ENCODE results near the gene IFNA10.
"Not testable (repeated sequence)": the region's sequence is repeated elsewhere in the genome, so short reads cannot be mapped to it uniquely, and the experiment has no call there.

IFNA10 gene

DNA sequence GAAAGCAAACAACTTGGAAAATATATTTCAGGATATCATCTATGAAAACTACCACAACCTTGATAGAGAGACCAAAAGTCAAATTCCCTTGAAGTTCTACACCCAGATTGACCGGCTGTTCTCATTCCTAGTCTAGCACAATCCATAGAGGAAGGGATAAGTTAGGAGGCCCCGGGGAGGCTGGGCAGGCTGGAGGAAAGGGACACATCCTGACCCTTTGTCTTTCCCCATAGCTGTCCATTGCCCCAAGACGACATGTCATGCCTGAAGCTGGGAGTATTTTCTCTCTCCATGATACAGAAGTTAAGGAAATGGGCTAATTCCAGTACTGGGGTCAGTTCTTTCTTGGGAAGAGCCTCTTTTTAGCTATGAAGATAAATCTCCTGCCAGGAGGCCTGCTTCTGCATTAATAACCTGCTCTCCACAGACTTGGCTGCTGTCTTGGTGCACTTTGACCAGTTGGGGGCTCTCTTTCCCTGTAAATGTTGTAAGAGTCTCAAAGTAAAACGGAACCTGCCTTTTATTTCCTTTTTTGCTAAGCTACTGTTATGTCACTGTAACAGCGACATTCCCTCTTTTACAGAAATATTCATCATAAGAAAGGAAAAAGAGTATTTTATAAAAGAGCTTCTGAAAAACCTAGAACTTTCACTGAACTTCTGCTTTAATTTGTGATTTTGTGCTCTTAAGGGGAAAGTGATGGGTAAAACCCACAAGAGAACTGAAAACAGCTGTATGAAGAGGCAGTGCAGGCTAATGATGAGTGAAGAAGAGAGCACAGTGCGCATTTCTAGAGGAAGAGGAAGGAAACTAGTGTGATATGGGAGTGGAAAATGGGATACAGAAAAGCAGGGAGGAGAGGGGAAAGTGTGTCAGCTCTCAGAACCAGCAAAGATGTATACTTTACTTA, 11.8 kb downstream of the IFNA10 start:
- peak; percentile 54 for TF ChIP-seq RAD21 (IDR thresholded peaks at IDR 0.05; ENCODE audit: low read depth)

DNA sequence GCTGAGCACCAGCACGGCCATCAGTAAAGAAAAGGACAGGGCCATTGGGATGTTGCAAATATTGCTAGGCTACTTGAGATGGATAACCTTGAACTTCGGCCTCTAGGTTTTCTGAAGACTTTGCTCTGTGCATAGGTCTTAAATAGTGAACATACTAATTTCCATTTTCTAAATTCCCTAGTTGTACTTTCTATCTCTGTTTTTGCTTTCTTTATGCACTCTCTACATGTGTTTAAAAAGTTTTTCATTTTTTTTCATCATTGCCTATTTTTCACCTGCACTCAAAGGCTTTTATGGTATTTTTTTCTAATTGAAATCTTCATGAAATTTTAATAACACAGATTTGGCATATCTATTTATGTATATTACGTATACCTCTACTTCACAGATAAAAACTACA, 19.5 kb downstream of the IFNA10 start, which contains the start of gene IFNA4:
TSS of gene IFNA4 (minus strand) at position 101 of the 400 bp plus-strand sequence. CDS start at position 45, 56 bp downstream.
- TF ChIP-seq, protein P1, sequence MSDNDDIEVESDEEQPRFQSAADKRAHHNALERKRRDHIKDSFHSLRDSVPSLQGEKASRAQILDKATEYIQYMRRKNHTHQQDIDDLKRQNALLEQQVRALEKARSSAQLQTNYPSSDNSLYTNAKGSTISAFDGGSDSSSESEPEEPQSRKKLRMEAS (IDR thresholded peaks at IDR 0.05), result not testable (repeated sequence)
- not testable (repeated sequence) for TF ChIP-seq ZBTB7A (IDR thresholded peaks at IDR 0.05; ENCODE audit: low read depth); TEAD4 (IDR thresholded peaks at IDR 0.05)

DNA sequence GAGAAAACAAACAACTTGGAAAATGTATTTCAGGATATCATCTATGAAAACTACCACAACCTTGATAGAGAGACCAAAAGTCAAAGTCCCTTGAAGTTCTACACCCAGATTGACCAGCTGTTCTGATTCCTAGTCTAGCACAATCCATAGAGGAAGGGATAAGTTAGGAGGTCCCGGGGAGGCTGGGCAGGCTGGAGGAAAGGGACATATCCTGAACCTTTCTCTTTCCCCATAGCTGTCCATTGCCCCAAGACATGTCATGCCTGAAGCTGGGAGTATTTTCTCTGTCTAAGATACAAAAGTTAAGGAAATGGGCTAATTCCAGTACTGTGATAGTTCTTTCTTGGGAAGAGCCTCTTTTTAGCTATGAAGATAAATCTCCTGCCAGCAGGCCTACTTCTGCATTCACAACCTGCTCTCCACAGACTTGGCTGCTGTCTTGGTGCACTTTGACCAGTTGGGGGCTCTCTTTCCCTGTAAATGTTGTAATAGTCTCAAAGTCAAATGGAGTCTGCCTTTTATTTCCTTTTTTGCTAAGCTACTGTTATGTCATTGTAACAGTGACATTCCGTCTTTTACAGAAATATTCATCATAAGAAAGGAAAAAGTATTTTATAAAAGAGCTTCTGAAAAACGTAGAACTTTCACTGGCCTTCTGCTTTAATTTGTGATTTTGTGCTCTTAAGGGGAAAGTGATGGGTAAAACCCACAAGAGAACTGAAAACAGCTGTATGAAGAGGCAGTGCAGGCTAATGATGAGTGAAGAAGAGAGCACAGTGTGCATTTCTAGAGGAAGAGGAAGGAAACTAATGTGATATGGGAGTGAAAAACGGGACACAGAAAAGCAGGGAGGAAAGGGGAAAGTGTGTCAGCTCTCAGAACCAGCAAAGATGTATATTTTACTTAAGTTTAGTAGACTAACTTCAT, 23.9 kb downstream of the IFNA10 start:
- TF ChIP-seq RAD21 (IDR thresholded peaks at IDR 0.05; ENCODE audit: low read depth), result peak; percentile 34; the same call in 1 of the 2 replicates

DNA sequence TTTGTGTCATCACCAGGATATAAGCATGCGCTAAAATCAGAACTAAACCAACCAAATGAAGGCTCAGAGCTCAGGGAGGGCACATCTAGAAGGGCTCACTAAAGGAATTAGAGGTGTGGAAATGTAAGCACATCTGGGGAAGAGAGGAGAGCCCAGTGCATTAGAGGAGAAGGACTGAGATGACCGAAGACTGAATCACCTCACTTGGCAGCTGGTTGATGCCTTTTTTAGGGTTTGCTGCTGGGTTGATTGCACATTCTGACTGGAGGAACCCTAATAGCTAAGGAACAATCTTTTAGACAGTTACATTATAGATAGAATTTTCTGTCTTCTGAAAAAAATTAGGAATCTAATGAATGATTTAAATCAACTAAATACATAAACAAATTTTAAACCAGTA, 32.3 kb downstream of the IFNA10 start:
- no peak for TF ChIP-seq TAF1 (IDR thresholded peaks at IDR 0.05; ENCODE audit: low read depth)
- TF ChIP-seq NFIC (IDR thresholded peaks at IDR 0.05), result no peak
- TF ChIP-seq EP300 (IDR thresholded peaks at IDR 0.05; ENCODE audit: borderline replicate concordance), result no peak
- TF ChIP-seq, protein P2, sequence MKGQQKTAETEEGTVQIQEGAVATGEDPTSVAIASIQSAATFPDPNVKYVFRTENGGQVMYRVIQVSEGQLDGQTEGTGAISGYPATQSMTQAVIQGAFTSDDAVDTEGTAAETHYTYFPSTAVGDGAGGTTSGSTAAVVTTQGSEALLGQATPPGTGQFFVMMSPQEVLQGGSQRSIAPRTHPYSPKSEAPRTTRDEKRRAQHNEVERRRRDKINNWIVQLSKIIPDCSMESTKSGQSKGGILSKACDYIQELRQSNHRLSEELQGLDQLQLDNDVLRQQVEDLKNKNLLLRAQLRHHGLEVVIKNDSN (IDR thresholded peaks at IDR 0.05), result no peak
- TF ChIP-seq CEBPB (IDR thresholded peaks at IDR 0.05), result no peak
- TF ChIP-seq, protein P1 (IDR thresholded peaks at IDR 0.05), result no peak
- no peak for TF ChIP-seq EGR1 (IDR thresholded peaks at IDR 0.05)

DNA sequence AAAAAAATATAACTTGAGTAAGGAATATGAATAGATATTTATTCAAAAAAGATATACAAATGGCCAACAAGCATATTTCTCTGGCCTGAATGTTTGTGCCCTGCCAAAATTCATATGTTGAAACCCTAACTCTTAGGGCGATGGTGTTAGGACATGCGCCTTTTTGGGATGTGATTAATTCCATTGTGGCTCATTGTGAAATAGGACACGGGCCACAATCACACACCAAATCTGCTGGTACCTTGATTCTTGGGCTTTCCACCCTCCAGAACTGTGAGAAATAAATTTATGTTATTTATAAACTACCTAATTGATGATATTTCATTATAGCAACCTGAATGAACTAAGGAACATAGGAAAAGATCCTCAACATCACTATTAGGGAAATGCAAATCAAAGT, 34.8 kb downstream of the IFNA10 start:
- no peak for TF ChIP-seq CEBPB (IDR thresholded peaks at IDR 0.05)
- TF ChIP-seq CREB1 (IDR thresholded peaks at IDR 0.05; ENCODE audit: low read depth), result no peak
- no peak for TF ChIP-seq EGR1 (IDR thresholded peaks at IDR 0.05)
- TF ChIP-seq, protein P2 (IDR thresholded peaks at IDR 0.05), result no peak
- no peak for TF ChIP-seq FOXM1 (IDR thresholded peaks at IDR 0.05; ENCODE audit: borderline replicate concordance, low read depth)

DNA sequence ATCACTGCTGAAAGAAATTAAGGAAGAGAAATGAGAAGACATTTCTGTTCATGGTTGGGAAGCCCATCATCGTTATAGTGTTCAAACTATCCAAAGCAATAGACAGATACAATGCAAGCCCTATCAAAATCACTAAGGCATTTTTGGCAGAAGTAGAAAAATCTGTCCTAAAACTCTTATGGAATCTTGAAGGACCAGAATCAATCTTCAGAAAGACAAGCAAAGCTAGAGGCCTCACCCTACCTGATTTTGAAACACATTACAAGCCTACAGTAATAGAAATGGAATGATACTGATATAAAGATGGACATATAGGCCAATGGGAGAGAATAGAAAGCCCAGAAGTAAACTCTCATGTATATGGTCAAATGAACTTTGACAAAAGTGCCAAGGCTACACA, 35.6 kb downstream of the IFNA10 start:
- TF ChIP-seq, protein P2 (IDR thresholded peaks at IDR 0.05), result no peak
- TF ChIP-seq RAD21 (IDR thresholded peaks at IDR 0.05; ENCODE audit: low read depth), result no peak
- TF ChIP-seq TCF12 (IDR thresholded peaks at IDR 0.05; ENCODE audit: low read depth), result no peak
- TF ChIP-seq NFIC (IDR thresholded peaks at IDR 0.05), result no peak
- TF ChIP-seq, protein P1 (IDR thresholded peaks at IDR 0.05), result no peak
- no peak for TF ChIP-seq CEBPB (IDR thresholded peaks at IDR 0.05)
- TF ChIP-seq ZBTB7A (IDR thresholded peaks at IDR 0.05; ENCODE audit: low read depth), result no peak
- no peak for TF ChIP-seq EP300 (IDR thresholded peaks at IDR 0.05; ENCODE audit: borderline replicate concordance)
- no peak for TF ChIP-seq EGR1 (IDR thresholded peaks at IDR 0.05)
- TF ChIP-seq CREB1 (IDR thresholded peaks at IDR 0.05; ENCODE audit: low read depth), result no peak
- no peak for TF ChIP-seq TEAD4 (IDR thresholded peaks at IDR 0.05)
- TF ChIP-seq FOXM1 (IDR thresholded peaks at IDR 0.05; ENCODE audit: borderline replicate concordance, low read depth), result no peak
- TF ChIP-seq, protein P3, sequence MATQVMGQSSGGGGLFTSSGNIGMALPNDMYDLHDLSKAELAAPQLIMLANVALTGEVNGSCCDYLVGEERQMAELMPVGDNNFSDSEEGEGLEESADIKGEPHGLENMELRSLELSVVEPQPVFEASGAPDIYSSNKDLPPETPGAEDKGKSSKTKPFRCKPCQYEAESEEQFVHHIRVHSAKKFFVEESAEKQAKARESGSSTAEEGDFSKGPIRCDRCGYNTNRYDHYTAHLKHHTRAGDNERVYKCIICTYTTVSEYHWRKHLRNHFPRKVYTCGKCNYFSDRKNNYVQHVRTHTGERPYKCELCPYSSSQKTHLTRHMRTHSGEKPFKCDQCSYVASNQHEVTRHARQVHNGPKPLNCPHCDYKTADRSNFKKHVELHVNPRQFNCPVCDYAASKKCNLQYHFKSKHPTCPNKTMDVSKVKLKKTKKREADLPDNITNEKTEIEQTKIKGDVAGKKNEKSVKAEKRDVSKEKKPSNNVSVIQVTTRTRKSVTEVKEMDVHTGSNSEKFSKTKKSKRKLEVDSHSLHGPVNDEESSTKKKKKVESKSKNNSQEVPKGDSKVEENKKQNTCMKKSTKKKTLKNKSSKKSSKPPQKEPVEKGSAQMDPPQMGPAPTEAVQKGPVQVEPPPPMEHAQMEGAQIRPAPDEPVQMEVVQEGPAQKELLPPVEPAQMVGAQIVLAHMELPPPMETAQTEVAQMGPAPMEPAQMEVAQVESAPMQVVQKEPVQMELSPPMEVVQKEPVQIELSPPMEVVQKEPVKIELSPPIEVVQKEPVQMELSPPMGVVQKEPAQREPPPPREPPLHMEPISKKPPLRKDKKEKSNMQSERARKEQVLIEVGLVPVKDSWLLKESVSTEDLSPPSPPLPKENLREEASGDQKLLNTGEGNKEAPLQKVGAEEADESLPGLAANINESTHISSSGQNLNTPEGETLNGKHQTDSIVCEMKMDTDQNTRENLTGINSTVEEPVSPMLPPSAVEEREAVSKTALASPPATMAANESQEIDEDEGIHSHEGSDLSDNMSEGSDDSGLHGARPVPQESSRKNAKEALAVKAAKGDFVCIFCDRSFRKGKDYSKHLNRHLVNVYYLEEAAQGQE (IDR thresholded peaks at IDR 0.05; ENCODE audit: low read depth), result no peak
- no peak for TF ChIP-seq YY1 (IDR thresholded peaks at IDR 0.05; ENCODE audit: low read depth)
- TF ChIP-seq TAF1 (IDR thresholded peaks at IDR 0.05; ENCODE audit: low read depth), result no peak

DNA sequence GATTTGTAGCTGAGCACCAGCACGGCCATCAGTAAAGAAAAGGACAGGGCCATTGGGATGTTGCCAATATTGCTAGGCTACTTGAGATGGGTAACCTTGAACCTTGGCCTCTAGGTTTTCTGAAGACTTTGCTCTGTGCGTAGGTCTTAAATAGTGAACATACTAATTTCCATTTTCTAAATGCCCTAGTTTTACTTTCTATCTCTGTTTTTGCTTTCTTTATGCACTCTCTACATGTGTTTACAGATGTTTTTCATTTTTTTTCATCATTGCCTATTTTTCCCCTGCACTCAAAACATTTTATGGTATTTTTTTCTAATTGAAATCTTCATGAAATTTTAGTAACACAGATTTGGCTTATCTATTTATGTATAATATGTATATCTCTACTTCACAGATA, 40.4 kb downstream of the IFNA10 start, which contains the start of gene IFNA21:
TSS of gene IFNA21 (minus strand) at position 101 of the 400 bp plus-strand sequence. CDS start at position 53, 48 bp downstream.
- TF ChIP-seq, protein P2 (IDR thresholded peaks at IDR 0.05), result not testable (repeated sequence)
- not testable (repeated sequence) for TF ChIP-seq EGR1 (IDR thresholded peaks at IDR 0.05); FOXM1 (IDR thresholded peaks at IDR 0.05; ENCODE audit: borderline replicate concordance, low read depth)

Measured in Ishikawa (cell line).